Prostate gland (tissue), 2 donors: ENCODE data around the gene MYH7B. TPM values are rescaled to one million over a fixed set of nuclear protein-coding genes. Genes with fewer than 3 reads are reported as not detected.

ENCODE experiments used
- DNase-seq: peaks from one replicate; pipeline ENCODE4 v3.0.0-alpha.2; 2019; ENCODE audit warnings: low spot score
- H3K27ac ChIP-seq, 2 donors: fragments of 200-600 bp; sonication (generic); 2 replicates each; pipeline ENCODE4 v1.5.1; 2017 to 2019
- H3K27me3 ChIP-seq: fragments of 200-600 bp; sonication (generic); replicated peaks from 2 replicates; pipeline ENCODE4 v1.5.1; 2019; ENCODE audit not compliant: insufficient read depth
- H3K36me3 ChIP-seq, 2 donors: fragments of 200-600 bp; sonication (generic); 1 replicate in 1 of 2; 2 replicates in 1 of 2; pipeline versions ENCODE4 v1.5.1 to v1.8.1; 2017 to 2019
- H3K4me1 ChIP-seq: fragments of 200-600 bp; sonication (generic); replicated peaks from 2 replicates; pipeline ENCODE4 v1.5.1; 2019
- H3K4me3 ChIP-seq, 2 donors: fragments of 200-600 bp; sonication (generic); 2 replicates each; pipeline ENCODE4 v1.5.1; 2017 to 2019
- H3K9me3 ChIP-seq: fragments of 200-600 bp; sonication (generic); 2 replicates; pipeline ENCODE4 v1.5.1; 2017
- POLR2A ChIP-seq: fragments of 450-650 bp; IDR thresholded peaks from one replicate; pipeline ENCODE4 v1.6.1; 2016; ENCODE audit warnings: antibody characterized with exemption, mild to moderate bottlenecking
- POLR2AphosphoS5 ChIP-seq: sonication (generic); formaldehyde crosslinking; IDR thresholded peaks from one replicate; pipeline ENCODE4 v1.6.1; 2017; ENCODE audit warnings: antibody characterized with exemption
- WGBS: methylation state at CpG from one replicate; pipeline ENCODE4 v1.1.5; 2018; 5-methylcytosine and 5-hydroxymethylcytosine counted together
- intact Hi-C: fragments of 100-400 bp; cut with DNase I; formaldehyde crosslinking; loops from one replicate; pipeline ENCODE4 v1.14.2; 2022
- total RNA-seq, 2 donors: library from RNA; depleted of rRNA; stranded (reverse); fragments of >200 nt; gene quantifications; one replicate each; pipeline ENCODE4 v1.1.0, GENCODE V29; 2016
- TF ChIP-seq, protein P1 (sequence below), 4 experiments: fragments of 200-600 bp in 2 of 4; fragments of 450-650 bp in 2 of 4; sonication (generic) in 2 of 4; IDR thresholded peaks; 1 replicate in 3 of 4; 2 replicates in 1 of 4; pipeline ENCODE4 v1.5.1; 2016 to 2019; ENCODE audit warnings: antibody characterized with exemption in 4 of 4, mild to moderate bottlenecking in 2 of 4, moderate library complexity in 2 of 4

Gene MYH7B
- total RNA-seq, 2 donors from 2014 or later, result 0.27 to 11.5 TPM

DNA sequence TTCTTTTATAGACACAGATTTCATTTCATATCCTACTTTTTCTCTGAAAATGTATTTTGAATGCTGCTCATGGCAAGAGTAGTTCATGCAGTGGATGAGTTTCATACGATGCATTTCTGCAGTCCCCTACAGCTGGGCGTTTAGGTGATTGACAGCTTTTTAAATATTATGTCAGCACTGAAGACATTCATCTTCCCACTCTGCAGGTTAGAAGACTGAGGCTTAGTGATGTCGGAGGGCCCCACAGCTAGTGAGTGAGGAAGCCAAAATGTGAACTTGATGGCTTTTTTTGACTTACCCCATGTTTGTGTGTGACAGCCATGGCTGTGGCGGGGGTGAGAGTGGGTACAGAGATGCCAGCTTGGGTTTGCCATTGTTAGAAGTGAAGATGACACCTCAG, 33.5 kb downstream of the MYH7B start:
- no peak for DNase-seq
- no peak overlapping the region for H3K27ac ChIP-seq
- intact Hi-C loops, result no loop called here
- no peaks in the 10 kb centered on the region for H3K4me1 ChIP-seq
- H3K27me3 ChIP-seq, result peaks cover 2% of the 10 kb centered on the region
- H3K36me3 ChIP-seq, result no peaks in the 10 kb centered on the region
- no peak overlapping the region for H3K4me3 ChIP-seq
- no peaks in the 10 kb centered on the region for H3K9me3 ChIP-seq
- TF ChIP-seq POLR2AphosphoS5, result no peak
- TF ChIP-seq, protein P1, sequence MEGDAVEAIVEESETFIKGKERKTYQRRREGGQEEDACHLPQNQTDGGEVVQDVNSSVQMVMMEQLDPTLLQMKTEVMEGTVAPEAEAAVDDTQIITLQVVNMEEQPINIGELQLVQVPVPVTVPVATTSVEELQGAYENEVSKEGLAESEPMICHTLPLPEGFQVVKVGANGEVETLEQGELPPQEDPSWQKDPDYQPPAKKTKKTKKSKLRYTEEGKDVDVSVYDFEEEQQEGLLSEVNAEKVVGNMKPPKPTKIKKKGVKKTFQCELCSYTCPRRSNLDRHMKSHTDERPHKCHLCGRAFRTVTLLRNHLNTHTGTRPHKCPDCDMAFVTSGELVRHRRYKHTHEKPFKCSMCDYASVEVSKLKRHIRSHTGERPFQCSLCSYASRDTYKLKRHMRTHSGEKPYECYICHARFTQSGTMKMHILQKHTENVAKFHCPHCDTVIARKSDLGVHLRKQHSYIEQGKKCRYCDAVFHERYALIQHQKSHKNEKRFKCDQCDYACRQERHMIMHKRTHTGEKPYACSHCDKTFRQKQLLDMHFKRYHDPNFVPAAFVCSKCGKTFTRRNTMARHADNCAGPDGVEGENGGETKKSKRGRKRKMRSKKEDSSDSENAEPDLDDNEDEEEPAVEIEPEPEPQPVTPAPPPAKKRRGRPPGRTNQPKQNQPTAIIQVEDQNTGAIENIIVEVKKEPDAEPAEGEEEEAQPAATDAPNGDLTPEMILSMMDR (IDR thresholded peaks at IDR 0.05), result no peak
- no peak for TF ChIP-seq POLR2A
- 91% methylated on average over 4 of the region's 4 CpGs for WGBS

DNA sequence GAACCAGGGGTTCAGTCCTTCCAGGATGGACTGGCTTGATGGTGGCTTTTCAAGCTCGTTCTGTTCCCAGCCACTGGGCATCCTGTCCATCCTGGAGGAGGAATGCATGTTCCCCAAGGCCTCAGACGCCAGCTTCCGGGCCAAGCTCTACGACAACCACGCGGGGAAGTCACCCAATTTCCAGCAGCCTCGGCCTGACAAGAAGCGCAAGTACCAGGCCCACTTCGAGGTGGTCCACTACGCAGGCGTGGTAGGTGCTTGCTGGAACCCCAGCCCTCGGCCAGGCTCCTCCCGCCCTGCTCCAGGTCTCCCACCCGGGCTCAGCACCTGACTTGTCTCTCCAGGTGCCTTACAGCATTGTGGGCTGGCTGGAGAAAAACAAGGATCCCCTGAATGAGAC, 34.0 kb downstream of the MYH7B start:
- Histone ChIP-seq H3K9me3 (no peaks in the 10 kb centered on the region), H3K36me3 (no peaks in the 10 kb centered on the region), H3K4me1 (no peaks in the 10 kb centered on the region), H3K27me3 (peaks cover 2% of the 10 kb centered on the region), H3K4me3 (no peak overlapping the region), H3K27ac (no peak overlapping the region)
- TF ChIP-seq, protein P1 (IDR thresholded peaks at IDR 0.05), result no peak
- no peak for TF ChIP-seq POLR2A
- no peak for TF ChIP-seq POLR2AphosphoS5
- 91% methylated on average over 14 of the region's 14 CpGs for WGBS
- intact Hi-C loops, result no loop called here
- no peak for DNase-seq

GRCh38 chr20:34990231-34990630, 34.6 kb downstream of the MYH7B start:
- TF ChIP-seq POLR2AphosphoS5 (no peak), POLR2A (no peak)
- TF ChIP-seq, protein P1 (IDR thresholded peaks at IDR 0.05), result no peak
- peaks cover 2% of the 10 kb centered on the region for H3K27me3 ChIP-seq
- H3K36me3 ChIP-seq, result no peaks in the 10 kb centered on the region
- no peaks in the 10 kb centered on the region for H3K9me3 ChIP-seq
- DNase-seq, result no peak
- H3K4me3 ChIP-seq, result no peak overlapping the region
- WGBS, result 58% methylated on average over 11 of the region's 11 CpGs
- no peak overlapping the region for H3K27ac ChIP-seq
- no peaks in the 10 kb centered on the region for H3K4me1 ChIP-seq
- intact Hi-C loops, result no loop called here

- WGBS, result 84% methylated on average over 18 of the region's 18 CpGs
- H3K4me1 ChIP-seq, result no peaks in the 10 kb centered on the region
- H3K27me3 ChIP-seq, result no peaks in the 10 kb centered on the region
- no peak overlapping the region for H3K4me3 ChIP-seq
- H3K27ac ChIP-seq, result no peak overlapping the region
- intact Hi-C loops, result no loop called here
- no peaks in the 10 kb centered on the region for H3K36me3 ChIP-seq
- no peaks in the 10 kb centered on the region for H3K9me3 ChIP-seq
- DNase-seq, result no peak
- TF ChIP-seq POLR2A, result no peak
- no peak for TF ChIP-seq POLR2AphosphoS5
- TF ChIP-seq, protein P1 (IDR thresholded peaks at IDR 0.05), result no peak
Measured at GRCh38 chr20:34990661-34991214, 35.1 kb downstream of the MYH7B start.

DNA sequence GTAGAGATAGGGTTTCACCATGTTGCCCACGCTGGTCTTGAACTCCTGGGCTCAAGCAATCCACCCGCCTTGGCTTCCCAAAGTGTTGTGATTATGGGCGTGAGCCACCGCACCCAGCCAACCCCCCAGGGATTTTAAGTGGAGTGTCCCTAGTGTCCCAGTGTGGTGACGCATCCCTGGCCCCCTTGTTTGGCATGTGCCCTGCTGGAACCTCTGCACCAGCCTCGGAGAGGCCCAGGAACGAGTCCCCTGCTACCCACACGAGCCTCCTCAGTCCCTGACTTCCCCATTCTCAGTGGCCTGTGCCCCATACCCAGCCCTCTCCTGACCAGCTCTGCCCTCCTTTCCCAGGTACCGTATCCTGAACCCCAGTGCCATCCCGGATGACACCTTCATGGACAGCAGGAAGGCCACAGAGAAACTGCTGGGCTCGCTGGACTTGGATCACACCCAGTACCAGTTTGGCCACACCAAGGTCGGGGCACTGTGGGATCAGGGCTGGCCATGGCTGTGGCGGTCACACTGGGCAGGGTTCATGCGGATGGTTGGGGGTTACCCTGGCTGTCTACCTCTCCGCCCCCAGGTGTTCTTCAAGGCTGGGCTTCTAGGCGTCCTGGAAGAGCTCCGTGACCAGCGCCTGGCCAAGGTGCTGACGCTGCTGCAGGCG, 37.2 kb downstream of the MYH7B start:
- TF ChIP-seq POLR2A, result no peak
- TF ChIP-seq POLR2AphosphoS5, result no peak
- TF ChIP-seq, protein P1 (IDR thresholded peaks at IDR 0.05), result no peak
- no peak for DNase-seq
- Histone ChIP-seq H3K36me3 (peaks cover 0 to 6% of the 10 kb centered on the region in 2 donors), H3K4me1 (peaks cover 7% of the 10 kb centered on the region), H3K27me3 (no peaks in the 10 kb centered on the region), H3K4me3 (no peak overlapping the region), H3K9me3 (no peaks in the 10 kb centered on the region), H3K27ac (no peak overlapping the region)
- 97% methylated on average over 20 of the region's 20 CpGs for WGBS
- intact Hi-C loops, result no loop called here
